HG02763 (cell line): ENCODE data around the gene MYO5B.
"Not testable (repeated sequence)": the region's sequence is repeated elsewhere in the genome, so short reads cannot be mapped to it uniquely, and the experiment has no call there.

Experiments used
- ATAC-seq: cut with Tn5 transposase; IDR thresholded peaks from one replicate; pipeline ENCODE4 v1.9.1; 2021; ENCODE audit warnings: mild to moderate bottlenecking, moderate library complexity; ENCODE audit not compliant: unreplicated experiment

MYO5B gene

DNA sequence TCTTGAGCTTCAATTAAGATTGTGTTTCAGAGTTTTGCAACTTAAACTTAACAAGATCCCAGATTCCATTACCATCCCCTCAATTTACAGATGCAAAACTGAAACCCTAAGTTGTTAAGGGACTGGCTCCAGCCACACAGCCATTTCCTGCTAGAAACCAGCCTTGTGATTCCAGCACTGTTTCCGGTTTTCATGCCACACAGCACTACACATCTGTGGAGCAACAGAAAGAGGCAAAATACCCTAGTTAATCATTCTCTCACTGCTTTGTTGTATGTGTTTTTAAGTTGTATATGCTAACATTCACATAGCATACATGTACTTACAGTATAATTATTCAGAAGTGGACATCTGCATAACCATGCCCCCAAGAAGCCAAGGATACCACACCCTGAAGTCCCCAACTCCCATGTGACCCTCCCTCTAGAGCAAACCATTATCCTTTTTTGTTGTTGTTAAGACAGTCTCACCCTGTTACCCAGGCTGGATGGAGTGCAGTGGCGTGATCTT is 87.4 kb downstream of the MYO5B start:
- ATAC-seq, result no peak

GRCh38 chr18:50105027-50105426 is 89.9 kb downstream of the MYO5B start:
- ATAC-seq, result no peak

- ATAC-seq, result no peak
Observed at GRCh38 chr18:50104421-50104820, 90.5 kb downstream of the MYO5B start.

- peak; percentile 60 for ATAC-seq
Observed at GRCh38 chr18:50099725-50100407, 95.1 kb downstream of the MYO5B start.

- ATAC-seq, result no peak
Observed at GRCh38 chr18:50097702-50098101, 97.2 kb downstream of the MYO5B start.

DNA sequence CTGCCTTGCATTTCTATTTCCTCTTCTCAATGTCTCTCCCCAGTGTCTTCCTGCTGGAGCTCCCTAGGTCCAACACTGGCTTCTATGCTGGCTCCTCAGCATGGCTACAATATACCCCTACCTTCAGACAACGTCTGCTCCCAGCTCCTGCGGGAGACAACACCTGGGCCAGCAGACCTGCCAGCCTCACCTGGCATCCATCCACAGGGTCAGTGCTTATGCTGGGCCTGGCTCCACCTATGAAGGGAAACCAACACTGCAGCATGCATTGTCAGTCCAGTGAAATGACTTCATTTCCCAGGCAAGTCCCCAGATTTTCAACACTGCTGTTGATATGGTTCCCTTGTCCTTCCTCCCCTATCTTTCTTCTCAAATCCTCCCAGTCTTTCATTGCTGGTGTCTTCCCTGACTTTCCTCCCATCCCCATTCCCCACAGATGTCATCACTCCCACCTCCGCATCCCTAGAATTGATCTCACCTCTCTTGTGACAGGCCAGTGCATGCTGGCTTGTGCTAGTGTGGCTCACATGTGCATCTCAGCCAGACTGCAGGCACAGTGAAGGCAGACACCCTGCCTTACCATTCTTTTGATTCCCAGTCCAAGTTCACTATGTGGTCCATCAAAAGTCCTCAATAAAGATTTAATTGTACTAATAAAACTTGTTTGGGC is 98.0 kb downstream of the MYO5B start:
- no peak for ATAC-seq

DNA sequence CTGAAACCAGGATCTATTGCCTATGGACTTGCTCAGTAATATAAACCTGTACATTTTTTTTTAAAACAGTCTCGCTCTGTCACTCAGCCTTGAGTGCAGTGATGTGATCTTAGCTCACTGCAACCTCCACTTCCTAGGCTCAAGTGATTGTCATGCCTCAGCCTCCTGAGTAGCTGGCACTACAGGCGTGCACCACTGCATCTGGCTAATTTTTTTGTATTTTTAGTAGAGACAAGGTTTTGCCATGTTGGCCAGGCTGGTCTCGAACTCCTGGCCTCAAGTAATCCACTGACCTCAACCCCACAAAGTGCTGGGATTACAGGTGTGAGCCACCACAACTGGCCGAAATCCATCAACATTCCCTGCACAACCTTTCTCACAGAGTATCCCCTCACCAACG is 100.2 kb downstream of the MYO5B start:
- ATAC-seq, result not testable (repeated sequence)

- no peak for ATAC-seq
Observed at GRCh38 chr18:50094221-50094773, 100.7 kb downstream of the MYO5B start.

DNA sequence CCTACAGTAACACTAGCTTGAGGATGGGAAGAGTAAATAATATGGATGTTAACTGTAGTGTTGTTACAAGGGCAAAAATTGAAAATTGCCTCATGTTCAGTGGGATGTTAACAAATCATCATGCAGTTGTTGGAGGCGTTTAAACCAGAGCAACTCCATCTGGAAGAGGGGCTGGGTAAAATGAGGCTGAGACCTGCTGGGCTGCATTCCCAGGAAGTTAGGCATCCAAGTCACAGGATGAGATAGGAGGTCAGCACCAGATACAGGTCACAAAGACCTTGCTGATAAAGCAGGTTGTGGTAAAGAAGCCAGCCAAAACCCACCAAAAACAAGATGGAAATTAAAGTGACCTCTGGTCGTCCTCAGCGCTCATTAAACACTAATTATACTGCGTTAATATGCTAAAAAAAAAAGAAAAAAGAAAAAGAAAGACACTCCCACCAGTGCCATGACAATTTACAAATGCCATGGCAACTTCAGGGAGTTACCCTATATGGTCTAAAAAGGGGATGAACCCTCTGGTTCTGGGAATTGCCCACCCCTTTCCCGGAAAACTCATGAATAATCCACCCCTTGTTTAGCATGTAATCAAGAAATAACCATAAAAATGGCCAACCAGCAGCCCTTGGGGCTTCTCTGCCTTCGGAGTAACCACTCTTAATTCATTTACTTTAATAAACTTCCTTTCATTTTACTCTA is 101.4 kb downstream of the MYO5B start:
- ATAC-seq, result no peak

- ATAC-seq, result no peak
Observed at GRCh38 chr18:50092245-50092805, 102.6 kb downstream of the MYO5B start.

GRCh38 chr18:50091509-50092244 is 103.3 kb downstream of the MYO5B start:
- ATAC-seq, result no peak

DNA sequence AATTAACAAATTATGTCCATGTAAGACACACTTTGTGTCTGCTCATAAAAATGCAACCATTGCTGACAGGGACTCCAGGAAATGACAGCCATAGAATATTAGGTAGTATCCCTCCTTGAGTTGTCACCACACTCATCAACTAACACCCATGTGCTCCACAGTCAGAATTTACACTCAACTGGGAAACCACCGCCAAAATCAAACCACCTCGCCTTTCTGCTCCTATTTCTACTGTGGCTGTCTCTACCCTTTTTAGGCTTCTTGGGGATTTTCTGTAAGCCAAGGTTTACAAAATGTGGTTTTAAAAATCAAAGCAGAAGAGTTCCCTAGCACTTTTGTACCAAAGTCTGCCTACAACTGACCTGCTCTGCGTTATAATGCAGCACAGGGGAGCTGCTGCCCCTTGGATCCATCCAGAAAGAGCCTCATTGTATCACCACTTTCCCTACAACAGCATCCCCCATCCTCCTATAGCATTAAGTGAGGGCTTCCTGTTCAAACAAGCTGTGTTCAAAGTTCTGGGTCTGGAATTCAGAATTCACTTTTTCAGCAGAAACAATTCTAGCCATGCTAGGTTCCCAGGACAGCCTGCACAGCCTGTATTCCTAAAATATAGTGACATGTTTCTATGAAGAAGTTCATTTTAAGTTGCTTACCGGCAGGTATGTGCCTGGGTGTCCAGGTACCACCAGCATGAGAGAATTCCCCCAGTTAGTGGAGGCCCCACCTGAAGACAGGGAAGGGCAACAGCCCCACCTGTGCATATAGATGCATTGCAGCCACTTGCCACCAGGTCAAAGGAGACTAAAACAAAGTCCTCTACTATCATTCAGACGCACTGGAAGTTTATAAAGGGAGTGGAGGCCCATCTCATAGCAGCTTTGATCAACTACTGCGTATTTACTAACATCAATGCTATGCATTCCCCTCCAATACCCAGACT is 104.3 kb downstream of the MYO5B start:
- no peak for ATAC-seq

DNA sequence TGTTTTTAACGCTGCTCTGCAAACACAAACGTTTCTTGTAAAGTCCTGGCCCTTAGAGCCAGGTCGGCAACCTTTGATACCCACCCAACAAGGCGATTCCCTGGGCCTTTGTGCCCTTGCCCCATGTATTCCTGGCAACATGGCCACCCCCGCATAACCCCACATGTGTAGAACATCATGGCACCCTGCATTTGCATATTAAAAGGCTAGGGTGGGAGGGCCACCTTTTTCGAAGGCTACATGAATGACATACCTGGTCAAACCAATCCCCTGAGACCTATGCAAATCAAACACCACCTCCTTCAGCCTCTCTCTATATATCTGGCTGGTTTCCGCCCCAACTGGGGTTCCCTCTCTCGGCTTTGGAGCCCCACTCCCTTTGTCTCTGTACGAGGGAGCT is 105.2 kb downstream of the MYO5B start:
- ATAC-seq, result no peak

DNA sequence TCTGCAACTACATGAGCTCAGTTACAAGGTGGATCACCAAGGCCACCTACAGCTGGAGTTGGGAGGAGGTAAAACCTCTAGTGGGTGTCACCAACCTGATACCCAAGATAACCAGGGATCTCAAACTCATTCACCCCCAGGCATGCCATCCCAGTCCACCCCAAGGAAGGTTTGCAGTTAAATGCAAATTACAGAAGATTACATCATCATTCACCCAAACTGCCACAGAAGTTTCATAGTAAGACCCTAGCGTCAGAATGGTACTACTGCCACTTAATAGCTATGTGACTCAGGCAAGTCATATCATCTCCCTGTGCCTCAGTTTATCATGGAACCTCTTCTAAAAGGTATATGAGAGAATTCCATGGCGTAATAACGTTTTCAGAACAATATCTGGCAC is 111.2 kb downstream of the MYO5B start:
- no peak for ATAC-seq

DNA sequence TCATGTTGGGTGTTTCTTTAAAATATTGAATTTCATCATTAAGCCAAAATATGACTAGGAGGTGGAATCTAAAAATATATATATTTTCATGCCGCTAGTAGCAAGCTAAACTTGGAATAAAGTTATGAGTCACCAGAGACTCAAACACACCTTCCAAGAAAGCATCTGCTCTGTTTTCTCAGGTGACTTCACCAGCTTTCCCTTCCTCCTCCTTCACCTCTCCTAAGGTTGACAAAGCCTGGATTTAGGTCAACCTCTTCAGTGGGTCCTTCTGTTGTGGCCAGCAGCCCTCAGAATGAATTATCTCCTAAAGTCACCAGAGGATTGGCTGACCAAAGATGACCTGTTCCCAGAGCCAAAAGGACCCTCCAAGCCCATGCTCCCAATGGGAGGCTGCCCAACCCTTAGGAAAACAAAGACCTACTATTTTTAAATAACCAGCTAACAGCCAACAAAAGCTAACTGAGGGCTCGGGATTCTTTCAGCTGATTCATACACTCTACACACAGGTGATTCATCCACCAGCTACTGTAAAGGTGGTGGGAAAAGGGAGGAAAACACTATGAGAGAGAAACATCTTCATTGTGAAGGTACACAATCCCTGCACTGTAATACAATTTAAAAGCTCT is 113.9 kb downstream of the MYO5B start:
- ATAC-seq, result no peak

- no peak for ATAC-seq
Observed at GRCh38 chr18:50080316-50080715, 114.6 kb downstream of the MYO5B start.

DNA sequence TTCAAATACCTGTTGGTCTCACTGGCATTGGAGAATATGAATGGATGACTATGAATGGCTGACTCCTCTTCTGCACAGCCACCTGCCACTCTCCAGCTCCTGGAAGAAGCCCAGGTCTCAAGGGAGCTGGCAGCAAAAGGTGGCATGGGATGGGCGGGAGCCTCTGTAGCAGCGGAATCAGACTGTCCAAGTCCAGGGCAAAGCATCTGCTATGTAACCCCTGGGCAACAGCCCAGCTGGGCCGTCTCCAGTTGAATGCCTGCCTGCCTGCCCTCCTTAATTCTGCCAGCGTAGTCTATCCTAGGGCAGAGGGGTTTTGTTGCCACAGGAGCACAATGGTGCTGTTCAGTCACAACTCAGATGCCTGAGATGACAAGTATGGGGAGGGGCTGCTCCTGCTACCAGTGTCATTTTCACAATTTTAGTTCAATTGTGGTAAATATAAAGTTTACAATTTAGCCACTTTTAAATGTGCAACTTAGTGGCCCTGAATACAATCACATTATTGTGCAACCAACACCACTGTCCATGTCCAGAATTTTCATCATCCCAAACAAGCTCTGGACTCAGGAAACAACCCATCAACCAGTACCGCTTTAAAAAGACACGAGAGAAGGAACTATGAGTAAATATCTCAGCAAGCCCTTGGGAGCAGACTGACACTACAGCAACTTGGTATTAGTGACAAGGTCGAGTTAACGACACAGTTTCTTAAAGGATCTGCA is 115.2 kb downstream of the MYO5B start:
- ATAC-seq, result no peak

- ATAC-seq, result no peak
Observed at GRCh38 chr18:50076277-50076676, 118.7 kb downstream of the MYO5B start.
